Endothelial cell (in vitro differentiated cells): ENCODE results near the gene MGA. TPM values are rescaled to one million over a fixed set of nuclear protein-coding genes. Genes with fewer than 3 reads are reported as not detected.

ENCODE experiments used
- DNase-seq: peaks from one replicate; pipeline ENCODE4 v3.0.0; 2021; ENCODE audit warnings: low spot score
- H3K27ac Mint-ChIP-seq: one replicate; pipeline ENCODE4 v1.8.0; 2021; ENCODE audit warnings: mixed read lengths, inconsistent platforms; ENCODE audit not compliant: unreplicated experiment
- H3K27me3 Mint-ChIP-seq: one replicate; pipeline ENCODE4 v1.8.0; 2021; ENCODE audit warnings: mild to moderate bottlenecking, moderate library complexity, mixed read lengths, inconsistent platforms; ENCODE audit not compliant: unreplicated experiment
- H3K36me3 Mint-ChIP-seq: one replicate; pipeline ENCODE4 v1.8.0; 2021; ENCODE audit warnings: mild to moderate bottlenecking, low read depth, mixed read lengths, inconsistent platforms; ENCODE audit not compliant: unreplicated experiment
- H3K4me1 Mint-ChIP-seq: one replicate; pipeline ENCODE4 v1.8.0; 2021; ENCODE audit warnings: mild to moderate bottlenecking, mixed read lengths, inconsistent platforms; ENCODE audit not compliant: unreplicated experiment
- H3K4me3 Mint-ChIP-seq: one replicate; pipeline ENCODE4 v1.8.0; 2021; ENCODE audit warnings: mild to moderate bottlenecking, mixed read lengths, inconsistent platforms; ENCODE audit not compliant: unreplicated experiment
- H3K9me3 Mint-ChIP-seq: one replicate; pipeline ENCODE4 v1.8.0; 2021; ENCODE audit warnings: mixed read lengths, inconsistent platforms; ENCODE audit not compliant: unreplicated experiment
- CTCF ChIP-seq: fragments of 200-600 bp; sonication (generic); IDR thresholded peaks from one replicate; pipeline ENCODE4 v1.5.0; 2021; ENCODE audit warnings: antibody characterized with exemption; ENCODE audit not compliant: unreplicated experiment
- total RNA-seq: library from RNA; stranded (reverse); fragmentation: NEBNext Ultra II Directional; extraction: Animal tissue kit (Norgen Biotek cat#: 25700); gene quantifications from one replicate; pipeline ENCODE4 v1.2.1, GENCODE V29; 2021; ENCODE audit not compliant: unreplicated experiment

Gene MGA
- total RNA-seq, 1 donor from 2014 or later = 48.0 TPM

GRCh38 chr15:41789236-41789635 lies 129.0 kb downstream of the MGA start:
- H3K4me1 Mint-ChIP-seq = peaks cover 53% of the 10 kb centered on the region
- no peak for DNase-seq
- H3K36me3 Mint-ChIP-seq = peaks cover 8% of the 10 kb centered on the region
- no peak overlapping the region for H3K4me3 Mint-ChIP-seq
- no peak for TF ChIP-seq CTCF
- peak overlapping the region; percentile 100 for H3K27ac Mint-ChIP-seq
- H3K9me3 Mint-ChIP-seq = no peaks in the 10 kb centered on the region
- peaks cover 5% of the 10 kb centered on the region for H3K27me3 Mint-ChIP-seq

- Mint-ChIP-seq H3K36me3 (peaks cover 8% of the 10 kb centered on the region), H3K4me3 (no peak overlapping the region), H3K4me1 (peaks cover 53% of the 10 kb centered on the region), H3K9me3 (no peaks in the 10 kb centered on the region), H3K27ac (peak overlapping the region; percentile 100), H3K27me3 (peaks cover 5% of the 10 kb centered on the region)
- TF ChIP-seq CTCF = no peak
- no peak for DNase-seq
These were observed 129.5 kb downstream of the MGA start for GRCh38 chr15:41789662-41790061.

- Mint-ChIP-seq H3K4me1 (peaks cover 54% of the 10 kb centered on the region), H3K27me3 (peaks cover 5% of the 10 kb centered on the region), H3K27ac (peak overlapping the region; percentile 100), H3K36me3 (peaks cover 8% of the 10 kb centered on the region), H3K4me3 (no peak overlapping the region), H3K9me3 (no peaks in the 10 kb centered on the region)
- DNase-seq = no peak
- TF ChIP-seq CTCF = no peak
These were observed 130.0 kb downstream of the MGA start for GRCh38 chr15:41790169-41790568.

GRCh38 chr15:41790756-41791546 lies 130.7 kb downstream of the MGA start:
- Mint-ChIP-seq H3K27ac (peak overlapping the region; percentile 100), H3K4me1 (peaks cover 59% of the 10 kb centered on the region)

More at GRCh38 chr15:41790756-41791546, 130.7 kb downstream of the MGA start:
- peak; percentile 53 for DNase-seq
- Mint-ChIP-seq H3K9me3 (no peaks in the 10 kb centered on the region), H3K27me3 (peaks cover 5% of the 10 kb centered on the region), H3K36me3 (peaks cover 8% of the 10 kb centered on the region), H3K4me3 (peak overlapping the region; percentile 66)
- TF ChIP-seq CTCF = no peak
